GM21526 (cell line): ENCODE results near the gene LARGE1.

ENCODE experiments used
- ATAC-seq: cut with Tn5 transposase; IDR thresholded peaks from one replicate; pipeline ENCODE4 v1.9.1; 2021; ENCODE audit warnings: moderate library complexity; ENCODE audit not compliant: unreplicated experiment, low FRiP score

The LARGE1 gene

DNA sequence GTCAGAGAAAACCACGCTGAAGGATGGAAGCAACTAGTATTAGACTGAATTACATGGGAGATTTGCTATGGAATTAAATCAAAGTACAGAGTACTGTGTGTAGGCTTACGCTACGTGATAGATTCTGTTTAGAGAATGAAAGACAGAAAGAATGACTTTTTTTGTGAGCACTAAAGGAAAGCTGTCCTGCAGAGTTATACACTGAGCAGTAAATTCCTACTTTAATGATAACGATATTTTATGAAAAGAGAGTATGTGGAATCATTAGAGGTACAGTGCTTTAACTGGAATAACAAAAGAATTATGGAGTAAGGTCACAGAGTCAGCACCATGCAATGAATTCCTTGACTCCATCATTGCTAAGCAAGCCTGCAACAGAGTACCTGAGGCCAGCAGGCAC, 566.8 kb downstream of the LARGE1 start:
- ATAC-seq, result no peak

DNA sequence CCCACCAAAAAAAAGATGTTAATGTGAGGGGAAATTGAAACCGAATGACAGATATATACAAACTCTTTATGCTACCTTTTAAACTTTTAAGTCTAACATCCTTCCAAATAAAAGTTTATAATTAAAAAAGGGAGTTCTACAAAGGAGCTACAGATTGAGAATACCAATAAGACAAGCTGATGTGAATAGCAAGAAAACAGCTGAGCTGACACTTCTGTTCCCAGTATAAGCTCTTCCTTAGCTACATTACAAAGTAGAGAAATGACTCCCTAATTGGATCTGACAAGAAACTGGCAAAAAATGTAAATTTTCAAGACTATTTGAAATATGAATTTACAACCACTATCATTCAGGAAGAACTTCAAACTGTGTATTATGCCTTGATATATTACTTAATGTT, 567.5 kb downstream of the LARGE1 start:
- ATAC-seq, result no peak

DNA sequence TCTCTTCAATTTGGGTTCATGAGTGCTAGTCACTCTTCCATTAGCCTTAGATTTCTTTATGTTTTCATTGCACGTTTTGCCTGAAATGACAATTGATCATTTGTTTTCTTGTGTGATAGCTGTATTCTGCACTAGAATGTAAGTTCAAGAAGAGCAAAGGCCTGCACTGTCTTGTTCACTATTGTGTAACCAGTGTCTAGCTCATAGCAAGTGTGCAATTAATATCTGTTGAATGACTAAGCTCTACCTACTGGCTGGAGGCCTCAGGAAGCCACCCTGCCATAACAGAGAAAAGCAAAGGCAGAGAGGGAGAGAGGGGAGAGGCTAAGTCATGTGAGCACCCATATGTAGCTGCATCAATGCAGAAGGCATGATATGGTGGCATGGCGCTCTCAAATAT, 569.3 kb downstream of the LARGE1 start:
- no peak for ATAC-seq

DNA sequence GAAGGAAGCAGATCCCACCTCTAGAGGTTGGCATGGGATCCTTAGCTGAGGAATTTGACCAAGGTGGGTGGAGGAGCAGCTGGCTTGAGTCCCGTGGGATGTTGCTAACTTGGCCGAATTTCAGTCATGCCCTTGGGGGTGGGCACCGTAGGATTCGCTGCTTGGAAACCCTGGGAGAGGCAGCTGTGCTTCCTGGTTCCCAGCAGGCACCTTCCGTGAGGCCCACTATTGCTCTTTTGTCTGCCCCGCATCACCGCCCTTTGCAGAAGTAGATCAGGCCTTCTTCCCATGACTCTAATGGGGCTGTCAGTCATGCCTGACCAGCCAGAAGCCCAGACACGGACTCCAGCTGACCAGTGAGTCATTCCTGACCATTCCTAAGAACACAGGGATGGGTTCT, 569.8 kb downstream of the LARGE1 start:
- no peak for ATAC-seq

DNA sequence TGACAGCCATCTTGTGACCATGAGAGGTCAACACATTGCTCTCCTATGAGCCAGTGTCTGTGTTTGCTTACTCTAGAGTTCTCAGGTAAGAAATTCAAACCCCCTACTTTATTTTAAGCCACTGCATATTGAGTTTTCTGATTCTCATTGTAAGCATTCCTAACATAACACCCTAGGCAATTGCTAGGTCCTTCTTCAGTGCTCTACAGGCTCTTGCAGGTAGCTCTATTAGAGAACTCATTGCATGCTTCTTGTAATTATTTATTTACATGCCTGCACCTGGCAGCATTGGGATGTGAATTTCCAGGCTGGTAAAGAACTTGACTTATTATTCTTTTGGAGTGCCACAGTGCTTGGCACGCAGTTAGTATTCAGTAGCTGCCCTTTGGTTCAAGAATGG, 573.3 kb downstream of the LARGE1 start:
- ATAC-seq, result no peak

DNA sequence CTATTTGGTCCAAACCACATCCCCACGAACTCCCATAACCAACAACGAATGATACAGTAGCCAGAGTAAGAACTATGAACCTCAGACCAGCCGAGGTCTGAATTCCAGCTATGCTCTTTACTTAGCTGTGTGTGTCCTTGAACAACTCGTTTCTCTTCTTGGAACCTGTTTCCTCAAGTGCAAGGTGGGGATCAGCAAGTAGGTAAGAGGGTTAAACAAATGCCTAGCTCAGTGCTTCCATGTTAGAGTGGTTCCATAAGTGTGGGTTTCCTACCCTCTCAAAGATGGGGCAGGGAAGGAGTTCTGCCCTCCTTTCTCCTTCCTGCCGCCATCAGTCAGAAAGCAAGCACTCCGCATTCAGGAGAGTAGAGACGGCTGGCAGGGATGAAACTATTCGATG, 578.7 kb downstream of the LARGE1 start:
- ATAC-seq, result no peak

DNA sequence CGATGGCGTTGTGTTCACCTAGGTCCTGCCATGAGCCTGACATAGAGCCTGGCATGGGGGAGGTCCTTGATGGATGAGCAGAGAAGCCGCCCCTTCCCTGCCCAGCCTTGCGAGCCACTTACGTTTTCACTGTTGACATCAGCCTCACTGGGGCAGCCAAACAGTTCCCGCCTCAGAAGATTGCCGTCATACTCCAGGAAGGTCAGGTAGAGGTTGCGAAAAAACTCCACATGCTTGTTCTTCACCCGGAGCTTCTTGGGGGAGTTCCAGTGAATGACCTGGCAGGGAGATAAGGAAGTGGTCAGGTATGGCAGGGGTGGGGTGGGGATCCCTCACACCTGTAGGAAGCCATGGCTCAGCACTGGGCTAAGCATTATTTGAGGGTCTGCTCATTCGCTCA, 582.8 kb downstream of the LARGE1 start:
- no peak for ATAC-seq

DNA sequence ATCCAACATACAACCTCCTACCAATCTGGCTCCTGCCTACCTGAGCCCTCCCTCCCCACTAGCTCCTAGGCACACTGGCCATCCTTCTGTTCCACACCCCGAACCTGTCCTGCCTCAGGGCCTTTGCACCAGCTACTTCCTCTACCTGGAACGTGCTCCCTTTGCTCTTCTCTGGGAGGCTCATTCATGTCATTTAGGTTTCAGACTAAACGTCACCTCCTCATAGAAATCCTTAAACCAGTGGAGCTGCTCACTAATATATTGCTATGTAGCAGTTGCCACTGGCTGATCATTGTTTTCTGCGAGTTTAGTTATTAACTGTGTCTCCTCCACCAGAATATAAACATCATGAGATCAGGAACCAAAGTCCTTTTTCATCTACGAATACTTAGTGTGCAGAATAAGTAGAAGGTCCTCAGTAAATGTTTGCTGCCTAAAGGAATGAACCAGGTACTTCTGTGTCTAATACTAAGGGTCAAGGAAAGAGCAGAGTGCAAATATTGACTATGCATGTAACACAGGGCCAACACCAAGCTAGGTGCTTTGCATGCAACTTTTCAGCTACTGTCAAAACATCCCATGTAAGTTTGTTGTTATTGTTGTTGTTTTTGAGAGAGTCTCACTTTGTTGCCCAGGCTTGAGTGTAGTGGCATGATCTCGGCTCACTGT, 584.5 kb downstream of the LARGE1 start:
- ATAC-seq, result no peak

DNA sequence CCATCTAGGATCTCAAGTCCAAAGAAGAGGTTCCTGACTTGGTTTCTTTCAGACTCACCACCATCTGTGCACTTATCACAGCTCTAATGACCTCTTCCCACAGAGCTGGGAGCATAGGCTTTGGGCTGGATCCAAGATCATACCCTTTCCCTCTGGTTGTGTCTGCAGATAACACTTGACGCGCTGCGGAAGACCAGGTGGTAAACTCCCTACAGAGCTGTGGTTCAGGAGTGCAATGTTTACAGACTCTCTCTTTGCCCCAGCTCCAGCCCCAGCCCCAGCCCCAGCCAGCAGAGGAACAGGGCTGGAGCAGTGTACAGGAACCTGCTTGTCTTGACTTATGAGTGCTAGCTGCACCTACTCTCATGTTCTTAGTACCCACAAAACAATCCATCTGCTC, 587.7 kb downstream of the LARGE1 start:
- ATAC-seq, result no peak

DNA sequence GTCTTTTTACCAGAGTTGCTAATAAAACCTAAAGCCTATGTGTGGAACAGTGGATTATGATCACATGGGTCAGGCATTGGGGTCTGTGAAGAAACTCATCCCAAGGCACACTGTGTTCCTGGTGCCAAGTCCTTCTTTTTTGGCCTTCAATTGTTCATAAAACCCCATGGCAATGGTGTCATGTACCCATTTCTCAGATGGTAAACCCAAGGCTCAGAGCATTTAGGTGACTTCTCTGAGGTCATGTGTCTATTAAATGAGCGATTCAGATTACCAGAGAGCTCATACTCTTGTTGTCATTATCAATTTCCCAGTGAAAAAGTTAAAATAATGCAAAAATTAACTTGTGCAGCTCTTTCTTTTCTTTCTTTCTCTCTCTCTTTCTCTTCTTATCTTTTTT, 589.3 kb downstream of the LARGE1 start:
- no peak for ATAC-seq

DNA sequence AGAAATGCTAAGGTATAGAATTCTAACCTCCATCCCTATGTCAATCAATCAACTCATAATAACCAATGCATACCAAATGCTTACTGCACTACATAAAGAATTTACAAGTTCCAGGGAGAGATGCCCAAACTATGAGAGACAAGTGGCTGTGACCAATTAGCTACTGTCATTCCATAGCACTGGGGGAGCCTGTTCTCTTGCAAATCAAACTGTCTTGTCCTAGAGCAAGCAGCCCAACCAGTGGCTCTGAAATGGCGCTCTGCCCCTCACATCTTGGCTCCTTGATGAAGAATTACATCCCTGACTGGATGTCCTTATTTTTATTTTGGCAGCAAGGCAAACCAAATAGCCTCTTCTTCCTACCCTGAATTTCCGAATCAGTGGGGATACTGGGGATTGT, 589.7 kb downstream of the LARGE1 start:
- no peak for ATAC-seq

DNA sequence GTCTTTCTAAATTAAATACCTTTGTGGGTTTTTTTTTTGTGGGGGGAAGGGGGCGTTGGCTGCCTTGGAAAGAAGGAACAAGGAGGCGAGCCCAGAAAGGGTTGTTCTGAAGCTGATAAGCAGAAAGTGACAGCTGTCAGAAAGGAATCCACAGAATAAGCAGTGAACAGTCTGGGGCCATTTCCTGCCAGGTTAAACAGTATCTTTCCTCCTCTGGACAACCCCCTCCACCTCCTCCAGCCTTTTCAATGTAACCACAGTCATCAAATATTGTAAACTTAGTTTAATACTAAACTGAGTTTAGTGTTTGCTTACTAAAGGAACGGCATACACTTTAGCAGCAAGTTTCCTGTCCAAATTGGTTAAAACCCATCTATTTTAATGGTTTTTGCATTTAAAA, 590.9 kb downstream of the LARGE1 start:
- ATAC-seq, result no peak

DNA sequence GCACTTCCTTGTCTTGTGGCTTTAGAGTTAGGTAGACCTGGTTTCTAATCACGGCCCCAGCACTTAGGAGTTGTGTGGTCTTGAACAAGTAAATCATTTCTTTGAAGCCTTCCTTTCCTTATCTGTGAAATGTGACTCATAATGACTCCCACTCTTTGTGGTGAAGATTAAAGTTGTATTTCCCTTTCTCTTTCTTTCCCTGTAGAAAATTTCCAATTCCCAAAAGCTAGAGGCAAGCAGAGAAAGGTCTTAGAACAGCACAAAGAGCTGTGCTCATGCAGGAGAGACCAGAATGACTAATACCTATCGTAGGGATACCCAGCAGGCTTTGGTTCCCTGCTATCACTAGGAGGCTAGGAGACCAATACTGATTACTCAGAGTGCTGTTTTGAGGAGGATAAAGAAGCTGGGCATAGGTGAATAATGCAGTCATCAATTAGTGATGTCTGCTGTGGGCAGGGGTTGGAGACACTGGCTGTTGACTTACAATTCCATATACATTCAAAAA, 591.4 kb downstream of the LARGE1 start:
- no peak for ATAC-seq

DNA sequence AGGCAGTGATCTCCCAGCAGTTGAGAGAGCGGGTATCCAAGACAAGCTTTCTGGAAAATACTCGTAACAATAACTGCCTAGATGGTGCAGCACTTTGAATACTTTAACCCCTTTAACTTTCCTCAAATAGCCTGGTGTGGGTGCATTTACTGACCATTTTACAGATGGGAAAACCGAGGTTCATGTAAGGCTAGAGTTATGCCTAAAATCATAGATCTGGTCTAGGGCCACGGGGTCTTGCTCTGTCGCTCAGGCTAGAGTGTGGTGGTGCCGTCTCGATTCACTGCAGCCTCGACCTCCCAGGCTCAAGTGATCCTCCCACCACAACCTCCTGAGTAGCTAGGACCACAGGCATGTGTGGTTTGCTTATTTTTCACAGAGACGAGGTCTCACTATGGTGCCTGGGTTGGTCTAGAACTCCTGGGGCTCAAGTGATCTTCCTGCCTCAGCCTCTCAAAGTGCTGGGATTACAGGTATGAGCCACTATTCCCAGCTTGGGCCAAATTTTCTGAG, 592.9 kb downstream of the LARGE1 start:
- ATAC-seq, result no peak

DNA sequence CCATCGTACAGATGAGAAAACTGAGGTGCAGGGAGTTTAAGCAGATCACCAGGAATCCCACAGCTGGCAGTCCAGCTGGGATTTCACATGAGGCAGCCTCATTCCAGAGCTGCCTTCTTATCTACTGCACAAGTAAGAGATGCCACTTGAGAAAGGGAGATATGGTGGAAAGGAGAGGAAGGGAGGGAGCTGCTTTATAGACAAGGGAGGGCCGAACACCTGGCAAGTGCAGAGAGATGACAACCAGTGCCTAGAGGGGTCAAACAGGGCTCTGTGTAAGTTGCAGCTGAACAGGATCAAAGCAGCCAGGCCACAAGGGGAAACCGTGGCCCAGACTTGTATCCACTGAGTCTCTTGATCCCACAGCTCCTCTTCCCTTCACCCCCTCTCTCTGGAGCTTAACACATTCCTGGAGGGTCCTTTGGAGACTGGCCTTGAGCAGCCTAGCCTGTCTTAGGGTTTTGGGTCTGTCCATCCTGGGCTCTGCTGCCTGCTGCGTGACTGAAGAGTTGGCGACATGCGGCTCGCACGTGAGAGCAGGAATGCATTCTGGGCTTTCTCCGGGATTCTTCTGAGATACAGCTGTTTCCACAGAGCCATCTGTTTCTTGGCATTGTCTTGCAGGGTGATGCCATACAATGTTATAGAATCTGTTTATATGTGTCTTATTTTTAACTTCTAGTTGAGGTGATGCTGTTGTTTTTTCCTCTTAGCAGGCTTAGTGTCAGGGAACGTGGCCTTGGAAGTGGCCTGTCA, 593.6 kb downstream of the LARGE1 start:
- no peak for ATAC-seq

DNA sequence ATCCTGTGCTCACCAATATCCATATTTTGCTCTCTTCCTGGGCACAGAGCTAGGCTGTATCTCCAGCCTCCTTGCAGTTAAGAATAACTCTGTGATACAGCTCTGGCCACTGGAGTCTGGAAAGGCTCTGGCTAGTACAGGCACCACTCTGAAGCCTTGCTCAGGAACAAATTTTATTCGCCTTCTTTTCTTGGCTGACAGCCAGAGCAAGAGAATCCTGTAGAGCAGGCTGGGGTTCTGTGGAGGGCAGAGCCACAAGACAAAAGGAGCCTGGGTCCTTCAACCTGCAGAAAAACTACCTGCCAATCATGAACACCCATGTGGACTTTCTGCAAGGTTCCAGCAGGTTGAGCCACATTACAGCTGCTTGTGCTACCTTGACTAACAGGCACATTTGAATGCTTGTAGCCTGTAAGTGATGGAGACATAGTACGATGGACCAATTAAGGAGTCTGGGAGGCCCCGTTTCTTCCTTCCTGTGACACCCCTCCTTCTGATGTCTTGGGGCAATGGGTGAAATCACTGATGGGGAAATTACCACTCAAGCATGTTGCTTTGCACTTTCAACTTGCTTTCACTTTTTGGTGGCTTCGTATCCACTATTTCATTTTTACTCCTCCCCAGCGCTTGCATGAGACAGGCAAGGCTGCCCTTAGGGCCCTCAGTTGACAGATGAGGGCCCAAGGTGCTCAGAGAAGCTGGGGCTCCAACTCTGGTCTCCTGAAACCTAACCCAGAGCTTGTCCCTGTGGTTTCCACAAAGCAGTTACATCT, 594.9 kb downstream of the LARGE1 start:
- ATAC-seq, result peak; percentile 66

DNA sequence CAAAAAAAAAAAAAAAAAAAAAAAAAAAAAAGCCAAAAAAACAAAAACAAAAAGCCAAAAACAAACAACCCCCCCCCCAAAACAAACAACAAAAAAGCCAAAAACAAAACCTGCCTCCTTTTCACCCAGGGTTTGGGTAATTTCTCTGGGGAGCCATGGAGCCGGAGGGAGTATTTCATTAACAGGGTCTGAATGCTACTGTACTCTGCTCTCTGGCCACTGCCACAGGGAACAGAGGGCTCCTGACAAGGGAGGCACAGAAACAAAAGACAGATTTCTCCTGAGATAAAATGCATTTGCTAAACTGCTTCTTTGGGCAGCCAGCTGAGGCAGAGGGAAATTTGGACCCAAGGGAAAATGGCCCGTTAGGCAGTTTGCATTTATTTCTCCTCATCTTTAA, 596.0 kb downstream of the LARGE1 start:
- no peak for ATAC-seq

DNA sequence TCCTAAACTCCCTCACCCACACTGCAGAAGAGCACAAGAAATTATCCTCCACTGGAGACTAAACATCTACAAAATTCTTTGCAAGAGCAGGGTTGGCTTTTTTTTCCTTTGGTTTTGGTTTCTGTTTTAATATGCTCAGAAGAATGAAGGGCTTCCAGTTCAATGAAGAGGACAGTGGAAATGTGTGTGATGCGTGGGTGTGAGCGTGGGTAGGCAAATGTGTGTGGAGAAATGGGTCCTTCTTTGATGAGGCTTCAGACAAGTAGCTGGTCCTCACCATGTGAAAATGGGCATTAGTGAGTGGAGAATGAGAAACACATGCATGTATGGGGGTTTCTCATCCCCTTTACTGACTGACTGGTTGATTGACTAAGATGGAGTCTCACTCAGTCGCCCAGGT, 598.8 kb downstream of the LARGE1 start:
- ATAC-seq, result no peak

DNA sequence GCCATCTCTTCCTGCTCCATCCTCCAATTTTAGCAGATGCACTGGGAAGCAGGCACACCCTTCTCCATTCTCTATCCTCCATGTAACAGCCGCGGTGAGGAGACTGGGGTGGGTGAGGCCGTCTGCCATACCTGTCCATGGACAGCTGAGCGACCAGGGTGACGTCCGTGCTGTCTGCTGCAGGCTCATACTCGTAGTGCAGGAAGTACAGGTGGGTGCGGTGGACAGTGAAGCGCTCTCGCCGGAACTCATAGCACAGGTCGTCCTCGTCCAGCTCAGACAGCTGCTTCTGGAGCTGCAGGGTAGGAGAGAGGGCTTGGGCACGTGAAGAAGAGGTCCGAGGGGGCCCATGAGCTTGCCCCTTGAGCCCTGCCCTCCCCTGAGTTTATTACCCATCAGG, 604.3 kb downstream of the LARGE1 start:
- no peak for ATAC-seq

DNA sequence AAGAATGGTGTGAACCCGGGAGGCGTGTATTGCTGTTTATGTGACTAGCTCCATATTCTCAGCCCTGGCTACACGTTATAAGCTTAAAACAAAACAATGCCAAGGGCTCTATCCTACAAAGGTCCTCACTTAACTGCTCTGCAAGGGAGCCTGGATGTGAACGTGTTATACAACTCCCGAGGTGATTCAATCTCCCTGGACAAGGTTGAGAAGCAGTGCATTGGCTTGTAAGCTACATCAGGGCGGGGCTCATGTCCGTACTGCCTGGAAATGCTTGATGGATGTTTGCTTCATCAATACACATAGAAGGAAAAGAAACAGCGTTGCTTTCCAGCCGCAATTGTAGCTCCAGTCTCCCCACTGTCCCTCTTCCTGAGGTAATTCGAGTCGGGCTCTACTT, 605.2 kb downstream of the LARGE1 start:
- no peak for ATAC-seq

DNA sequence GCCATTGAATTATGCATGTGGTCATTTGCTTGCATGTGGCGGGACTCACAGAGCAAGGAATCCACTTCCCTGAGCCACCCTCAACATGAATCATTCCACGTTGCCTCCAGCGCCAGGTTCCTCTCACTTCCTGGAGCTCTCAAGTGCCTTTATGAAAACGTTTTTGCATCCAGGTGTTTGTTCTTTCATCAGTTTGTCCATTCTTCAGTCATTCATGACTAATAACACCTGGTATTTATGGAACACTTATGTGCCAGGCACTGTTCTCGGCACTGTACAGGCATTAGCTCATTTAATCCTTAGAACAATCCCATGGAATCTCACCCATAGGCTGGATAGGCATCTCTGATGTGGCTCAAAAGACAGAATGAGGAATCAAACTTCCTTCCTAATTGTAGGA, 606.0 kb downstream of the LARGE1 start:
- no peak for ATAC-seq
